Measurements from ENCODE around the gene ASTN2. TPM values are rescaled to one million over a fixed set of nuclear protein-coding genes. Genes with fewer than 3 reads are reported as not detected.

Gene ASTN2
- polyA plus RNA-seq, 2 donors: 0.26 to 0.35 TPM

- no peaks in the 10 kb centered on the region for H3K36me3 ChIP-seq (ENCODE audit: control insufficient read depth in 2 of 2, insufficient read depth in 2 of 2, low read length in 1 of 2)
- no peak overlapping the region for H3K27ac ChIP-seq (ENCODE audit: low read depth in 2 of 2, low read length in 1 of 2)
- 90 to 91% methylated on average over 3 of the region's 3 CpGs for whole genome bisulfite sequencing, 2 donors
- no peaks in the 10 kb centered on the region for H3K9me3 ChIP-seq (ENCODE audit: control insufficient read depth in 2 of 2, insufficient read depth in 1 of 2, low read depth in 1 of 2, low read length in 1 of 2)
- H3K27me3 ChIP-seq (ENCODE audit: control insufficient read depth in 1 of 2, insufficient read depth in 2 of 2, low read length in 2 of 2): no peaks in the 10 kb centered on the region
- no peak overlapping the region for H3K4me3 ChIP-seq (ENCODE audit: low read depth in 1 of 2, low read length in 2 of 2)
- H3K4me1 ChIP-seq (ENCODE audit: control insufficient read depth in 2 of 2, insufficient read depth in 2 of 2, low read length in 1 of 2): peaks cover 0 to 2% of the 10 kb centered on the region in 2 donors
Observed at GRCh38 chr9:116555556-116556155, 859.2 kb downstream of the ASTN2 start.

DNA sequence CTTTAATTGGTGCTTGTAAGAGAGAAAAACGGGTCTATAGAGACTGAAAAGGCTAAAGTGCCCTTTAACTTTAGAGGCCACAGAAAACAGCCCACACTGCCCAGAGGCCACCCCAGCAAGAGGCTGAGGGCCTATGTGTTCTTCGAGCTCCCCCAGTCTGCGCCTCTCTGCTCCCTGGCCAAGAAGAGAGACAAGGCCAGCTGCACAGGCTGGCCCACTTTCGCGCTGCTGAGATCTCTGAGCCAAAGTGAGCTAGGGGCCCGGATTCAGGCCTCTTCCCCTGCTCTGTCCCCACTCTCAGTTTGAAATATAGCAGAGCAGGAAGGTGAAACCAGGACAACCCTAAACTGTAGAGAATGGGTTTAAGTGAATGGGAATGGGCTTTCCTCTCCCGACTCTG is 859.7 kb downstream of the ASTN2 start:
- Histone ChIP-seq H3K4me3 (ENCODE audit: low read depth in 1 of 2, low read length in 2 of 2) (no peak overlapping the region), H3K36me3 (ENCODE audit: control insufficient read depth in 2 of 2, insufficient read depth in 2 of 2, low read length in 1 of 2) (no peaks in the 10 kb centered on the region), H3K9me3 (ENCODE audit: control insufficient read depth in 2 of 2, insufficient read depth in 1 of 2, low read depth in 1 of 2, low read length in 1 of 2) (no peaks in the 10 kb centered on the region), H3K4me1 (ENCODE audit: control insufficient read depth in 2 of 2, insufficient read depth in 2 of 2, low read length in 1 of 2) (peaks cover 0 to 3% of the 10 kb centered on the region in 2 donors), H3K27me3 (ENCODE audit: control insufficient read depth in 1 of 2, insufficient read depth in 2 of 2, low read length in 2 of 2) (no peaks in the 10 kb centered on the region), H3K27ac (ENCODE audit: low read depth in 2 of 2, low read length in 1 of 2) (no peak overlapping the region)
- WGBS, 2 donors: 70 to 83% methylated on average over 7 of the region's 7 CpGs

GRCh38 chr9:116550696-116551436 is 864.0 kb downstream of the ASTN2 start:
- H3K9me3 ChIP-seq (ENCODE audit: control insufficient read depth in 2 of 2, insufficient read depth in 1 of 2, low read depth in 1 of 2, low read length in 1 of 2): no peaks in the 10 kb centered on the region
- no peak overlapping the region for H3K27ac ChIP-seq (ENCODE audit: low read depth in 2 of 2, low read length in 1 of 2)
- H3K36me3 ChIP-seq (ENCODE audit: control insufficient read depth in 2 of 2, insufficient read depth in 2 of 2, low read length in 1 of 2): no peaks in the 10 kb centered on the region
- peaks cover 0 to 15% of the 10 kb centered on the region in 2 donors for H3K4me1 ChIP-seq (ENCODE audit: control insufficient read depth in 2 of 2, insufficient read depth in 2 of 2, low read length in 1 of 2)
- 15 to 35% methylated on average over 3 of the region's 3 CpGs for WGBS, 2 donors
- no peak overlapping the region for H3K4me3 ChIP-seq (ENCODE audit: low read depth in 1 of 2, low read length in 2 of 2)
- no peaks in the 10 kb centered on the region for H3K27me3 ChIP-seq (ENCODE audit: control insufficient read depth in 1 of 2, insufficient read depth in 2 of 2, low read length in 2 of 2)

DNA sequence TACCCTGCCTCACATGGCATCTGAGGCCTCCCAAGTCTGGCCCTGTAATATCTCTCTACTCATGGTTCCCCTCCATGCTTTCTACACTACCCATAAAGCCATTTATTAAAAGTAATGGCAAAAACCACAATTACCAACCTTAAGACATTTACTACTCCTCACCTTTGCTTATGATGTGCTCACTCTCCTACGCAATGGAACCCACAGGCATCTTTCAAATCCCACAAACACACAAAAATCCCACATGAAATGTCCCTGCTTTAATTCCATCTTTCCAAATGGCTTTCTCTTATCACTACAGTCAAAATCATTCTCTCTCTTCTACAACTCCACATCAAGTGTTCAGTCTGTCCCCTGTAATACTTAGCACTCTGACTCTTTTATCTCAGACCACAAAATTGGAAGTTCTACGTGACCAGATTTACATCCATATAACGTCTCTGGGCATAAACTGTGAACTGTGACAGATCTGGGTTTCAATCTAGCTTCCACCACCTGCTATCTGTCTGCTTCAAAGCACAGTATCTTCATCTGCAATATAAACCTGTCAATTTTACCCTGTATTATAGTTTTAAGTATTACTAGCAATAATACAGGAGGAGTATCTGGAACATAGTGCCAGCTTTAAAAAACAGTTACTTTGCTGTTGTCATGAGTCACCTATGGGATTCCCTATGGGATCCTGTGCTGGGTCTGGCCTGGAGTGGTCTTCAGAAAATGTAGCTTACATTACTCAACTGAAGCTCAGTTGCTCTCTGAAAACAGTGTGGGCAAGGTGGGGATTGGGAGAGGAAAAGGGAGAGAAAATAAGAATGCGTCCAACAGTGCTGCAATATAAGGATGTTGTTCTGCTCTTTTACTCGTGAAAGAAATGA is 864.8 kb downstream of the ASTN2 start:
- Histone ChIP-seq H3K9me3 (ENCODE audit: control insufficient read depth in 2 of 2, insufficient read depth in 1 of 2, low read depth in 1 of 2, low read length in 1 of 2) (no peaks in the 10 kb centered on the region), H3K4me3 (ENCODE audit: low read depth in 1 of 2, low read length in 2 of 2) (no peak overlapping the region), H3K27me3 (ENCODE audit: control insufficient read depth in 1 of 2, insufficient read depth in 2 of 2, low read length in 2 of 2) (no peaks in the 10 kb centered on the region), H3K27ac (ENCODE audit: low read depth in 2 of 2, low read length in 1 of 2) (no peak overlapping the region), H3K36me3 (ENCODE audit: control insufficient read depth in 2 of 2, insufficient read depth in 2 of 2, low read length in 1 of 2) (no peaks in the 10 kb centered on the region), H3K4me1 (ENCODE audit: control insufficient read depth in 2 of 2, insufficient read depth in 2 of 2, low read length in 1 of 2) (peaks cover 0 to 15% of the 10 kb centered on the region in 2 donors)
- 56 to 72% methylated on average over 5 of the region's 5 CpGs for WGBS, 2 donors

DNA sequence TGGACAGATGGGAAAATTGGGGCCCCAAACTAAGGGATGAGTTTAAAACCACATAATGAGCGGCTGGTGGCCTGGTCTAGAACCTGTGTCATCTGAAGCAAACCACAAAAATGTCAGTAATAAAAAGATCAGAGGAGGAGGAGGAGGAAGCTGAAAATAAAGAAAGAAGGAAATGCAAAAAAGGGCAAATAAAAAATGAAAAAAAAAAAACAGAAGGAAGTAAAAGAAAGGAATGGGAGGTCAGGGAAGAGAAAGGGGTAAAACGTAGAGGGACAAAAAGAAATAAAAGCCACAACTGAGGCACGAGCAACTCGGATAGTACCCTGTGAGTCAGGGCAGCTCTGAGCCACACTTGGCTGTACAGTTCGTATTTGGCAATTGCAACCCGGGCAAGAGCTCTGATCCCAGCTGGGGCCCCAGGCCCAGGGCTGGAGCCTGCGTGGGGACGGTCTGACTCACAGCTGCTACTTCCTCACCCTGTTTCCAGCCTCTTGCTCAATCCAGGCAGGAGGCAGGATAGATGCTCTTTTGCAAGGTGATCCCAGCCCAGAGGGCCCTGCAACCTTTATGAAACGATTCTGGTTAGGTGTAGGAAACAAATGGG is 865.7 kb downstream of the ASTN2 start:
- no peaks in the 10 kb centered on the region for H3K27me3 ChIP-seq (ENCODE audit: control insufficient read depth in 1 of 2, insufficient read depth in 2 of 2, low read length in 2 of 2)
- no peaks in the 10 kb centered on the region for H3K36me3 ChIP-seq (ENCODE audit: control insufficient read depth in 2 of 2, insufficient read depth in 2 of 2, low read length in 1 of 2)
- H3K9me3 ChIP-seq (ENCODE audit: control insufficient read depth in 2 of 2, insufficient read depth in 1 of 2, low read depth in 1 of 2, low read length in 1 of 2): no peaks in the 10 kb centered on the region
- peaks cover 0 to 15% of the 10 kb centered on the region in 2 donors for H3K4me1 ChIP-seq (ENCODE audit: control insufficient read depth in 2 of 2, insufficient read depth in 2 of 2, low read length in 1 of 2)
- H3K4me3 ChIP-seq (ENCODE audit: low read depth in 1 of 2, low read length in 2 of 2): no peak overlapping the region
- 30 to 43% methylated on average over 9 of the region's 9 CpGs for WGBS, 2 donors
- H3K27ac ChIP-seq (ENCODE audit: low read depth in 2 of 2, low read length in 1 of 2): no peak overlapping the region

DNA sequence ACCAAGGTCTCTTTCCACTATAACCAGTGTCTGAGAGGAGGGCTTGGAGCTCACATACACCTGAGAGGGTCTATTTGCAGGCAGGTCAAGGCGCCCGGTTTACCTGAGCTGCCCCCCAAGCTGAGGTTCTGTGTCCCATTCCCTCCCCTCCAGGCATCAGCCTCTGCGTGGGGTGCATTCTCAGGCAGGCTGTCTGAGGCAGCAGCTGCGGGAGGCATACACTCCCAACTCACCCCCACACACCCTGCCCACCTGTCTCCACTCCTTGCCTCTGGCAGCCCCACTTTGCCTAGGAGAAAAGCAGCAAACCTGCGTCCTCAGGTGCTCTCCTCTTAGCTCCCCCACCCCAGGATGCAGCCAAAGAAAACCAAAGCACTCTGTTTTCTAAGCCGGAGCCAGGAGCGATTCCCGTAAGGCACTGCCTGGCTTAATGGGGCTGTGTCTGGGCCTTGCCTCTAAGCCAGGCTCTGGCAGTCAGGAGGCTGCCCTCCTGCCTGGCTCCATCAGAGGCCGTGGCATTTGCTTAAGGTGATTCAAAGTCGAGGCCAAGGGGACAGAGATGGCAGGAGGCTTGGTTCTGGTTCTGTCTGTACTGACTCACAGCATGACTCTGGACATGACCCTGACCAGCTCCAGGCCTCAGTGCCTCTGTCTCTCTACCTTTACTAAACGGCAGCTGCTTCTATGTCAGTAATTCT is 867.0 kb downstream of the ASTN2 start:
- Histone ChIP-seq H3K27ac (ENCODE audit: low read depth in 2 of 2, low read length in 1 of 2) (peak overlapping the region in 1 of 2 donors; percentile 43), H3K4me1 (ENCODE audit: control insufficient read depth in 2 of 2, insufficient read depth in 2 of 2, low read length in 1 of 2) (peaks cover 0 to 15% of the 10 kb centered on the region in 2 donors), H3K4me3 (ENCODE audit: low read depth in 1 of 2, low read length in 2 of 2) (no peak overlapping the region), H3K36me3 (ENCODE audit: control insufficient read depth in 2 of 2, insufficient read depth in 2 of 2, low read length in 1 of 2) (no peaks in the 10 kb centered on the region), H3K27me3 (ENCODE audit: control insufficient read depth in 1 of 2, insufficient read depth in 2 of 2, low read length in 2 of 2) (no peaks in the 10 kb centered on the region), H3K9me3 (ENCODE audit: control insufficient read depth in 2 of 2, insufficient read depth in 1 of 2, low read depth in 1 of 2, low read length in 1 of 2) (no peaks in the 10 kb centered on the region)
- 45 to 48% methylated on average over 11 of the region's 11 CpGs for WGBS, 2 donors

DNA sequence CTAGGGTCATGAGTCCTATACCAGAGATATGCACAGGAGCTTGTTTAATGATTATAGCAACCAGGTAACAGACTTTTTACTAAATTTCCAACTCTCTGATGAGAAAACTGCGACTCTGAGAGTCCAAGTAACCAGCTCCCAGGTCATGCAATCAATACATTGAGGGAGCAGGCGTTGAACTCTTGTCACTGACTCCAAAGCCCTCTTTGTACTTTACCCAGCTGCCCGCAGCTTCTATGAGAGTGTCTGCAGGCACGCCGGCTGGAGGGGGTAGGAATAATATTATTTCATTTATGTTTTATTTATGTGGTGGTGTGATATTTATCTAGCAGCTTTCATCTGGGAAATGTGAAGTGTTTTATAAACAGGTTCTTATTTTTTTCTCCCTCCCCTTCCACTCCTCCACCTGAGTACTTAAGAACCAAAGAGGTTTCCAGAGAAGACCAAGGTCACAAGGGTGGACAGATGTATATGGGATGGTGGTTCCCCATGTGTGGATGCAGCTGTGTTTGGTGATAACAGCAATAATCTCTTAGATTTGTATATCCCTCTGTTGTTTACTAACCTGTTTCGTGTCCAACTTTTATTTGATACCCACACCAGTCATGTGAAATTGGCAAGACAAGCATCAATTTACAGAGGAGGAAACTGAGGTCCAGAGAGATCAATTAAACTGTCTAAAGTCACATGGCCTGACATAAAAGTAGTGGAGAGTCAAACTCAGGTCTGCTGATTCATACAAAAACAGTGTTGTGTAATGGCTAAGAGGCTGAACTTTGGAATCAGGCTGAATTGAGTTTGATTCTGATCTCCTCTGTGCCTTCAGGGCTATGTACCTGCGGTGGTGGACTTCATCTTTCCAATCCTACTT is 867.9 kb downstream of the ASTN2 start:
- Histone ChIP-seq H3K9me3 (ENCODE audit: control insufficient read depth in 2 of 2, insufficient read depth in 1 of 2, low read depth in 1 of 2, low read length in 1 of 2) (no peaks in the 10 kb centered on the region), H3K36me3 (ENCODE audit: control insufficient read depth in 2 of 2, insufficient read depth in 2 of 2, low read length in 1 of 2) (no peaks in the 10 kb centered on the region), H3K4me3 (ENCODE audit: low read depth in 1 of 2, low read length in 2 of 2) (no peak overlapping the region), H3K27ac (ENCODE audit: low read depth in 2 of 2, low read length in 1 of 2) (no peak overlapping the region), H3K27me3 (ENCODE audit: control insufficient read depth in 1 of 2, insufficient read depth in 2 of 2, low read length in 2 of 2) (no peaks in the 10 kb centered on the region), H3K4me1 (ENCODE audit: control insufficient read depth in 2 of 2, insufficient read depth in 2 of 2, low read length in 1 of 2) (peaks cover 0 to 15% of the 10 kb centered on the region in 2 donors)
- 74 to 87% methylated on average over 7 of the region's 7 CpGs for WGBS, 2 donors

DNA sequence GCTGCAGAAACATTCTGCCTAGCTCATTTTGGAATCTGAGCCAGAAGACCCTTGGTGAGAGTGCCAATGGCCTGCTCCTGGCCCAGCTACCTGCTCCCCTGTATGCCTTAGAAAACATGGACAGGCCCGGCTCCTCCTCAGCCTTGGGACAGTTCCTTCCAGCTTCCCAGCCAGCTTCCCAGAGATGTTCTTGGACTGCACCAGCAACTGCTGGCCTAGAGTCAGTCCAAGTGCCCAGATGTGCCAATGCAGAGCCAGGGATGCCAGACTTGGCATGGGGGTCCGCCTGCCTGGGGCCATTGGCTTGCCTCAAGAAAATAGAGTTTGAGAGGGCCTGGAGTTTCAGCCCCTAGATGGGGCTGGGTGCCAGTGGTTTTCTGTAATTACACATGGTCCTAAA is 870.0 kb downstream of the ASTN2 start:
- no peaks in the 10 kb centered on the region for H3K36me3 ChIP-seq (ENCODE audit: control insufficient read depth in 2 of 2, insufficient read depth in 2 of 2, low read length in 1 of 2)
- no peak overlapping the region for H3K27ac ChIP-seq (ENCODE audit: low read depth in 2 of 2, low read length in 1 of 2)
- H3K4me3 ChIP-seq (ENCODE audit: low read depth in 1 of 2, low read length in 2 of 2): no peak overlapping the region
- H3K4me1 ChIP-seq (ENCODE audit: control insufficient read depth in 2 of 2, insufficient read depth in 2 of 2, low read length in 1 of 2): peaks cover 0 to 12% of the 10 kb centered on the region in 2 donors
- H3K9me3 ChIP-seq (ENCODE audit: control insufficient read depth in 2 of 2, insufficient read depth in 1 of 2, low read depth in 1 of 2, low read length in 1 of 2): no peaks in the 10 kb centered on the region
- no peaks in the 10 kb centered on the region for H3K27me3 ChIP-seq (ENCODE audit: control insufficient read depth in 1 of 2, insufficient read depth in 2 of 2, low read length in 2 of 2)
- 84 to 88% methylated on average over 2 of the region's 2 CpGs for WGBS, 2 donors

All from esophagus (tissue), 2 donors.